HepG2 (cell line): ENCODE data around the gene LRRC45. TPM values are rescaled to one million over a fixed set of nuclear protein-coding genes. Genes with fewer than 3 reads are reported as not detected.
A peak's percentile ranks its signal among the peaks of the same experiment; 100 is the strongest.

Experiments used
- ATAD3A ChIP-seq: sonication (generic); formaldehyde crosslinking; IDR thresholded peaks from 2 replicates; pipeline ENCODE4 v1.4.0; 2020; ENCODE audit warnings: missing genetic modification reagents
- BCL6 ChIP-seq: IDR thresholded peaks from 2 replicates; pipeline ENCODE4 v1.6.1; 2016; ENCODE audit warnings: missing genetic modification reagents, missing compliant biosample characterization
- CSRNP1 ChIP-seq: sonication (generic); formaldehyde crosslinking; IDR thresholded peaks from 2 replicates; pipeline ENCODE4 v1.8.1; 2023; ENCODE audit warnings: mild to moderate bottlenecking, missing genetic modification reagents
- CTCF ChIP-seq: sonication (generic); formaldehyde crosslinking; IDR thresholded peaks from 2 replicates; pipeline ENCODE4 v1.5.0; 2020; ENCODE audit warnings: mild to moderate bottlenecking, missing genetic modification reagents, moderate library complexity
- EZH2 ChIP-seq: conservative IDR thresholded peaks from 2 replicates; pipeline ENCODE4 v1.6.1; 2012; ENCODE audit warnings: mild to moderate bottlenecking, low read depth, low read length, moderate library complexity
- FOSL1 ChIP-seq: sonication (generic); formaldehyde crosslinking; IDR thresholded peaks from 2 replicates; pipeline ENCODE4 v1.9.0; 2021; ENCODE audit warnings: missing genetic modification reagents, borderline replicate concordance
- GATAD2A ChIP-seq: IDR thresholded peaks from 2 replicates; pipeline ENCODE4 v1.6.1; 2016
- HNRNPH1 ChIP-seq: fragments of 200-400 bp; formaldehyde crosslinking; optimal IDR thresholded peaks from 2 replicates; pipeline ENCODE3; 2017; ENCODE audit warnings: mild to moderate bottlenecking, low read depth, low read length
- HNRNPL ChIP-seq: fragments of 200-400 bp; formaldehyde crosslinking; IDR thresholded peaks from 2 replicates; pipeline ENCODE4 v1.6.1; 2017; ENCODE audit warnings: mild to moderate bottlenecking, low read depth, low read length
- IKZF4 ChIP-seq: sonication (generic); formaldehyde crosslinking; IDR thresholded peaks from 2 replicates; pipeline ENCODE4 v1.5.1; 2020; ENCODE audit warnings: borderline replicate concordance, mild to moderate bottlenecking, low read depth, missing genetic modification reagents; ENCODE audit errors: not compliant biosample characterization
- JARID2 ChIP-seq: sonication (generic); formaldehyde crosslinking; IDR thresholded peaks from 2 replicates; pipeline ENCODE4 v1.8.1; 2023; ENCODE audit warnings: missing genetic modification reagents, inconsistent platforms; ENCODE audit not compliant: insufficient replicate concordance
- KLF16 ChIP-seq, 2 experiments: sonication (generic) in 1 of 2; formaldehyde crosslinking in 1 of 2; IDR thresholded peaks; 2 replicates each; pipeline versions ENCODE4 v1.6.1 to v1.8.0; 2016 to 2023; ENCODE audit warnings: missing genetic modification reagents in 2 of 2, missing compliant biosample characterization in 1 of 2
- RARA ChIP-seq: IDR thresholded peaks from 2 replicates; pipeline ENCODE4 v1.6.1; 2016; ENCODE audit warnings: missing genetic modification reagents, missing compliant biosample characterization
- SAFB2 ChIP-seq: sonication (generic); formaldehyde crosslinking; IDR thresholded peaks from 2 replicates; pipeline ENCODE4 v1.5.1; 2020; ENCODE audit warnings: missing genetic modification reagents, low read depth, mild to moderate bottlenecking, borderline replicate concordance
- SKIL ChIP-seq: sonication (generic); formaldehyde crosslinking; IDR thresholded peaks from 2 replicates; pipeline ENCODE4 v1.8.0; 2022; ENCODE audit warnings: missing genetic modification reagents, mild to moderate bottlenecking, moderate library complexity, borderline replicate concordance
- SMAD1 ChIP-seq: sonication (generic); formaldehyde crosslinking; IDR thresholded peaks from 2 replicates; pipeline ENCODE4 v1.4.0; 2020; ENCODE audit warnings: missing genetic modification reagents, low read depth, mild to moderate bottlenecking, borderline replicate concordance
- SUZ12 ChIP-seq: fragments of 150-350 bp; IDR thresholded peaks from 2 replicates; pipeline ENCODE4 v1.6.1; 2014; ENCODE audit warnings: low read depth, low read length
- TEAD3 ChIP-seq: optimal IDR thresholded peaks from 2 replicates; pipeline ENCODE3; 2016; ENCODE audit warnings: borderline replicate concordance
- ZFP91 ChIP-seq: sonication (generic); formaldehyde crosslinking; IDR thresholded peaks from 2 replicates; pipeline ENCODE4 v1.9.0; 2022; ENCODE audit warnings: missing genetic modification reagents, mild to moderate bottlenecking, borderline replicate concordance
- ZNF234 ChIP-seq: sonication (generic); formaldehyde crosslinking; conservative IDR thresholded peaks from 2 replicates; pipeline ENCODE4 v1.5.1; 2020; ENCODE audit warnings: mild to moderate bottlenecking, missing genetic modification reagents
- ZNF362 ChIP-seq: sonication (generic); formaldehyde crosslinking; IDR thresholded peaks from 2 replicates; pipeline ENCODE4 v1.4.0; 2020; ENCODE audit warnings: missing genetic modification reagents, mild to moderate bottlenecking, borderline replicate concordance
- ZNF761 ChIP-seq: sonication (generic); formaldehyde crosslinking; conservative IDR thresholded peaks from 2 replicates; pipeline ENCODE4 v1.4.0; 2020; ENCODE audit warnings: mild to moderate bottlenecking, missing genetic modification reagents
- polyA plus RNA-seq, 8 experiments: library from polyadenylated mRNA; depleted of rRNA in 3 of 8; stranded (reverse) in 7 of 8; unstranded in 1 of 8; fragments of >200 nt; fragmentation: Illumina TruSeq in 4 of 8; extraction: Trizol in 4 of 8; gene quantifications; 2 replicates each; pipeline versions ENCODE4 v1.2.1 to v1.2.3, GENCODE V29; 2011 to 2016; ENCODE audit warnings: low read depth in 4 of 8, missing spikeins in 1 of 8, mixed read lengths in 1 of 8; ENCODE audit not compliant: insufficient read depth in 1 of 8
- total RNA-seq, 5 experiments: library from RNA; depleted of rRNA; stranded (reverse); fragments of >200 nt; fragmentation: Illumina TruSeq; extraction: Trizol; gene quantifications; 2 replicates each; pipeline ENCODE4 v1.2.3, GENCODE V29; 2016; ENCODE audit warnings: low read depth in 1 of 5

The LRRC45 gene
- total and polyA plus RNA-seq, 2 of the 13 experiments (the other 11 are each of a cell fraction or from before 2014, with no cell fraction given), result 11.6 to 48.1 TPM

- TF ChIP-seq CTCF (CRISPR knock-in tag), result no peak
- no peak for TF ChIP-seq ZNF362 (CRISPR knock-in tag)
- TF ChIP-seq ATAD3A (CRISPR knock-in tag), result no peak
- peak; percentile 50; the same call in 1 of the 2 replicates for TF ChIP-seq BCL6 (CRISPR knock-in tag)
- no peak for TF ChIP-seq SUZ12
- no peak for TF ChIP-seq FOSL1 (CRISPR knock-in tag)
- peak; percentile 34; the same call in 1 of the 2 replicates for TF ChIP-seq ZFP91 (CRISPR knock-in tag)
- peak; percentile 83 for TF ChIP-seq GATAD2A
- no peak for TF ChIP-seq IKZF4 (CRISPR knock-in tag)
- peak; percentile 11 for TF ChIP-seq TEAD3 (CRISPR knock-in tag)
- TF ChIP-seq SKIL (CRISPR knock-in tag), result no peak
- peak; percentile 38; the same call in 1 of the 2 replicates for TF ChIP-seq CSRNP1 (CRISPR knock-in tag)
- TF ChIP-seq ZNF761 (CRISPR knock-in tag), result no peak; the same call in 1 of the 2 replicates
- TF ChIP-seq EZH2, result no peak
- peak; percentile 62 for TF ChIP-seq HNRNPH1
- 0 out of 2 replicates have a peak, but pooled peaks have one; percentile 21 for TF ChIP-seq SMAD1
- 0 out of 2 replicates have a peak, but pooled peaks have one; percentile 46 for TF ChIP-seq SAFB2 (CRISPR knock-in tag)
- TF ChIP-seq KLF16 (CRISPR knock-in tag; IDR thresholded peaks at IDR 0.05), result no peak
- TF ChIP-seq ZNF234, result no peak
- peak; percentile 98 for TF ChIP-seq HNRNPL
- TF ChIP-seq JARID2 (CRISPR knock-in tag), result no peak
- TF ChIP-seq RARA (CRISPR knock-in tag), result peak; percentile 89
Measured at GRCh38 chr17:82013772-82014321, 9.3 kb upstream of the LRRC45 start (continued).
